ENCODE data around the gene PTPRC.

Gene PTPRC

GRCh38 chr1:198622001-198622400 is 16.8 kb upstream of the PTPRC start:
- no peak for DNase-seq

- no peak for DNase-seq
Observed at GRCh38 chr1:198623752-198624647, 14.8 kb upstream of the PTPRC start.

GRCh38 chr1:198624648-198624980 is 14.2 kb upstream of the PTPRC start:
- DNase-seq, result no peak

GRCh38 chr1:198627436-198628066 is 11.3 kb upstream of the PTPRC start:
- no peak for DNase-seq

- DNase-seq, result no peak
Observed at GRCh38 chr1:198628067-198628455, 10.8 kb upstream of the PTPRC start.

- no peak for DNase-seq
Observed at GRCh38 chr1:198629610-198630009, 9.2 kb upstream of the PTPRC start.

- no peak for DNase-seq
Observed at GRCh38 chr1:198630863-198631262, 8.0 kb upstream of the PTPRC start.

- DNase-seq, result no peak
Observed at GRCh38 chr1:198631292-198631691, 7.5 kb upstream of the PTPRC start.

GRCh38 chr1:198632007-198632406 is 6.8 kb upstream of the PTPRC start:
- no peak for DNase-seq

- DNase-seq, result no peak
Observed at GRCh38 chr1:198633675-198634121, 5.1 kb upstream of the PTPRC start.

GRCh38 chr1:198635964-198636363 is 2.9 kb upstream of the PTPRC start:
- DNase-seq, result no peak

GRCh38 chr1:198636391-198636790 is 2.4 kb upstream of the PTPRC start:
- peak in 1 of 2 donors; percentile 22 for DNase-seq

GRCh38 chr1:198637157-198637556 is 1.7 kb upstream of the PTPRC start:
- DNase-seq, result no peak

GRCh38 chr1:198637916-198638437 is 863 bp upstream of the PTPRC start:
- DNase-seq, result no peak

- DNase-seq, result no peak
Observed at GRCh38 chr1:198638441-198638840, 399 bp upstream of the PTPRC start.

GRCh38 chr1:198639671-198640143 is 867 bp downstream of the PTPRC start:
- no peak for DNase-seq

GRCh38 chr1:198640174-198640573 is 1.3 kb downstream of the PTPRC start:
- DNase-seq, result no peak

- DNase-seq, result peak; percentile 25 to 30
Observed at GRCh38 chr1:198641501-198641900, 2.7 kb downstream of the PTPRC start.

- no peak for DNase-seq
Observed at GRCh38 chr1:198641966-198642668, 3.3 kb downstream of the PTPRC start.

- no peak for DNase-seq
Observed at GRCh38 chr1:198642983-198643382, 4.1 kb downstream of the PTPRC start.

- no peak for DNase-seq
Observed at GRCh38 chr1:198643808-198644207, 5.0 kb downstream of the PTPRC start.

GRCh38 chr1:198647055-198647454 is 8.2 kb downstream of the PTPRC start:
- no peak for DNase-seq

- DNase-seq, result no peak
Observed at GRCh38 chr1:198648592-198648991, 9.8 kb downstream of the PTPRC start.
